Lung (tissue), 12 donors: ENCODE results near the gene KIAA1755. TPM values are rescaled to one million over a fixed set of nuclear protein-coding genes. Genes with fewer than 3 reads are reported as not detected.

Source experiments
- ATAC-seq: fragments of 200-7000 bp; cut with Tn5 transposase; one replicate; pipeline ENCODE4 v1.9.1; 2020; ENCODE audit warnings: moderate number of reproducible peaks; ENCODE audit not compliant: insufficient read depth, low FRiP score
- DNase-seq, 3 donors: peaks; one replicate each; pipeline ENCODE4 v3.0.0-alpha.2; 2013 to 2017
- H3K27ac ChIP-seq, 2 donors: one replicate each; pipeline ENCODE4 v1.5.1; 2013; ENCODE audit warnings: mild to moderate bottlenecking in 2 of 2, moderate library complexity in 2 of 2, control low read depth in 1 of 2, inconsistent platforms in 1 of 2, low read depth in 1 of 2, low read length in 1 of 2
- H3K27me3 ChIP-seq, 3 donors: one replicate each; pipeline ENCODE4 v1.5.1; 2013; ENCODE audit warnings: low read length in 2 of 3; ENCODE audit not compliant: control insufficient read depth in 3 of 3, insufficient read depth in 3 of 3
- H3K36me3 ChIP-seq, 4 donors: one replicate each; pipeline ENCODE4 v1.5.1; 2013; ENCODE audit warnings: low read length in 4 of 4, mild to moderate bottlenecking in 1 of 4, moderate library complexity in 1 of 4; ENCODE audit not compliant: control insufficient read depth in 4 of 4, insufficient read depth in 4 of 4
- H3K4me1 ChIP-seq, 5 donors: one replicate each; pipeline ENCODE4 v1.5.1; 2013; ENCODE audit warnings: low read length in 5 of 5, mild to moderate bottlenecking in 2 of 5, moderate library complexity in 1 of 5; ENCODE audit not compliant: control insufficient read depth in 5 of 5, insufficient read depth in 5 of 5
- H3K4me3 ChIP-seq: one replicate; pipeline ENCODE4 v1.5.1; 2013; ENCODE audit warnings: mild to moderate bottlenecking, control low read depth, moderate library complexity
- H3K9ac ChIP-seq, 2 donors: one replicate each; pipeline ENCODE4 v1.5.1; 2013; ENCODE audit warnings: low read length in 2 of 2, control low read depth in 1 of 2; ENCODE audit not compliant: insufficient read depth in 1 of 2
- H3K9me3 ChIP-seq, 4 donors: one replicate each; pipeline ENCODE4 v1.5.1; 2013; ENCODE audit warnings: low read length in 3 of 4, mild to moderate bottlenecking in 1 of 4, moderate library complexity in 1 of 4; ENCODE audit not compliant: control insufficient read depth in 4 of 4, insufficient read depth in 3 of 4
- WGBS, 2 donors: extraction: QIAGEN DNeasy Blood & Tissue Kit; methylation state at CpG; one replicate each; pipeline ENCODE4 v1.1.7; 2013; 5-methylcytosine and 5-hydroxymethylcytosine counted together
- polyA plus RNA-seq, 2 donors: library from polyadenylated mRNA; stranded (reverse); fragments of 200-250 nt; gene quantifications; one replicate each; pipeline ENCODE4 v1.2.1, GENCODE V29; 2013
- total RNA-seq, 2 donors: library from RNA; depleted of rRNA in 1 of 2; stranded (reverse); fragments of >200 nt in 1 of 2; gene quantifications; one replicate each; pipeline ENCODE4 v1.2.1, GENCODE V29; 2014 to 2021
- TF ChIP-seq, protein P1 (sequence below): IDR thresholded peaks from 2 replicates; pipeline ENCODE4 v1.5.1; 2012; ENCODE audit warnings: mild to moderate bottlenecking; ENCODE audit errors: control extremely low read depth, extremely low read depth
- donor health status: control.
- donor health status: control.
- donor health status: Bipolar disorder and iron deficiency.
- donor health status: healthy.
- donor health status: DM: yes; HTN: yes; CAD: no.

KIAA1755 gene
- total and polyA plus RNA-seq, 4 donors, result 0.33 to 2.0 (median 1.3) TPM

GRCh38 chr20:38304845-38305447, 44.4 kb upstream of the KIAA1755 start:
- Histone ChIP-seq H3K9me3 (peaks cover 0 to 2% (median 0%) of the 10 kb centered on the region in 4 donors), H3K36me3 (no peaks in the 10 kb centered on the region), H3K4me3 (no peak overlapping the region), H3K27me3 (peaks cover 0 to 2% (median 0%) of the 10 kb centered on the region in 3 donors), H3K9ac (no peak overlapping the region), H3K4me1 (peaks cover 0 to 1% (median 0%) of the 10 kb centered on the region in 5 donors), H3K27ac (no peak overlapping the region)
- ATAC-seq, result no peak
- TF ChIP-seq, protein P1, sequence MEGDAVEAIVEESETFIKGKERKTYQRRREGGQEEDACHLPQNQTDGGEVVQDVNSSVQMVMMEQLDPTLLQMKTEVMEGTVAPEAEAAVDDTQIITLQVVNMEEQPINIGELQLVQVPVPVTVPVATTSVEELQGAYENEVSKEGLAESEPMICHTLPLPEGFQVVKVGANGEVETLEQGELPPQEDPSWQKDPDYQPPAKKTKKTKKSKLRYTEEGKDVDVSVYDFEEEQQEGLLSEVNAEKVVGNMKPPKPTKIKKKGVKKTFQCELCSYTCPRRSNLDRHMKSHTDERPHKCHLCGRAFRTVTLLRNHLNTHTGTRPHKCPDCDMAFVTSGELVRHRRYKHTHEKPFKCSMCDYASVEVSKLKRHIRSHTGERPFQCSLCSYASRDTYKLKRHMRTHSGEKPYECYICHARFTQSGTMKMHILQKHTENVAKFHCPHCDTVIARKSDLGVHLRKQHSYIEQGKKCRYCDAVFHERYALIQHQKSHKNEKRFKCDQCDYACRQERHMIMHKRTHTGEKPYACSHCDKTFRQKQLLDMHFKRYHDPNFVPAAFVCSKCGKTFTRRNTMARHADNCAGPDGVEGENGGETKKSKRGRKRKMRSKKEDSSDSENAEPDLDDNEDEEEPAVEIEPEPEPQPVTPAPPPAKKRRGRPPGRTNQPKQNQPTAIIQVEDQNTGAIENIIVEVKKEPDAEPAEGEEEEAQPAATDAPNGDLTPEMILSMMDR, result no peak
- WGBS, 2 donors, result 36 to 44% methylated on average over 8 of the region's 8 CpGs
- DNase-seq, result no peak

GRCh38 chr20:38303908-38304379, 43.4 kb upstream of the KIAA1755 start, which contains the start of gene BPI:
TSS of gene BPI (plus strand) at chr20:38304156. CDS start at chr20:38304224, 68 bp downstream.
- Histone ChIP-seq H3K27ac (no peak within 1 kb of the TSS), H3K36me3 (no peaks in the 10 kb centered on the region), H3K4me3 (no peak within 1 kb of the TSS), H3K27me3 (peaks cover 0 to 2% (median 0%) of the 10 kb centered on the region in 3 donors), H3K4me1 (peaks cover 0 to 11% (median 0%) of the 10 kb centered on the region in 5 donors), H3K9ac (no peak within 1 kb of the TSS), H3K9me3 (peaks cover 0 to 2% (median 0%) of the 10 kb centered on the region in 4 donors)
- ATAC-seq (no peak), DNase-seq (peak in 1 of 3 donors; percentile 18)
- TF ChIP-seq, protein P1, result no peak
- 31 to 66% methylated on average over 21 of the region's 21 CpGs for WGBS, 2 donors

DNA sequence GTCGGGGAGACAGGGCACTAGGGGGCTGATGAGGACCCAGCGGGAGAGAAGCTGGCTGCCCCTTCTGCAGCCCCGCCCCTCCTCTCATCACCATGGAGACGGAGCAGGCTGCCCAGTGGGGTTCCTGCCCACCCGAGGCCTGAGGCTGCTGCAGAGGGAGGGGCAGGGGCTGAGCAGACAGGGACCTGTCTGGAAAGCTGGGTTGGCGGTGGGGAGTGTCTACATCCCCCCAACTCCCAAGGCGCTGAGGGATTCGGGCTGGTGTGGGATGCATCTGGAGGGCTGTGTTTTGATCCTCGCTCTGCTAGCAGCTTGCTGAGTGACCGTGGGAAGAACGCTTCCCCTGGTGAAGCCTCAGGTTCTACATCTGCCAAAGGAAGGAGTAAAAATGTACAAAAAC, 42.3 kb upstream of the KIAA1755 start:
- H3K9me3 ChIP-seq, result no peaks in the 10 kb centered on the region
- no peak overlapping the region for H3K27ac ChIP-seq
- peaks cover 0 to 18% (median 4%) of the 10 kb centered on the region in 5 donors for H3K4me1 ChIP-seq
- no peaks in the 10 kb centered on the region for H3K36me3 ChIP-seq
- 18 to 30% methylated on average over 11 of the region's 11 CpGs for WGBS, 2 donors
- no peak overlapping the region for H3K9ac ChIP-seq
- no peak for ATAC-seq
- peaks cover 0 to 2% (median 0%) of the 10 kb centered on the region in 3 donors for H3K27me3 ChIP-seq
- no peak overlapping the region for H3K4me3 ChIP-seq
- TF ChIP-seq, protein P1, result no peak
- no peak for DNase-seq
